ENCODE results near the gene KCNQ1. TPM values are rescaled to one million over a fixed set of nuclear protein-coding genes. Genes with fewer than 3 reads are reported as not detected.

Gene KCNQ1
- total and polyA plus RNA-seq, 8 donors, result 14.0 to 61.1 (median 46.7) TPM

- Histone ChIP-seq H3K9me3 (no peaks in the 10 kb centered on the region), H3K4me1 (no peaks in the 10 kb centered on the region), H3K27ac (no peak overlapping the region), H3K27me3 (no peaks in the 10 kb centered on the region), H3K4me3 (no peak overlapping the region), H3K36me3 (no peaks in the 10 kb centered on the region)
- ATAC-seq (no peak), FAIRE-seq (no peak), DNase-seq (no peak)
- TF ChIP-seq, protein P1, sequence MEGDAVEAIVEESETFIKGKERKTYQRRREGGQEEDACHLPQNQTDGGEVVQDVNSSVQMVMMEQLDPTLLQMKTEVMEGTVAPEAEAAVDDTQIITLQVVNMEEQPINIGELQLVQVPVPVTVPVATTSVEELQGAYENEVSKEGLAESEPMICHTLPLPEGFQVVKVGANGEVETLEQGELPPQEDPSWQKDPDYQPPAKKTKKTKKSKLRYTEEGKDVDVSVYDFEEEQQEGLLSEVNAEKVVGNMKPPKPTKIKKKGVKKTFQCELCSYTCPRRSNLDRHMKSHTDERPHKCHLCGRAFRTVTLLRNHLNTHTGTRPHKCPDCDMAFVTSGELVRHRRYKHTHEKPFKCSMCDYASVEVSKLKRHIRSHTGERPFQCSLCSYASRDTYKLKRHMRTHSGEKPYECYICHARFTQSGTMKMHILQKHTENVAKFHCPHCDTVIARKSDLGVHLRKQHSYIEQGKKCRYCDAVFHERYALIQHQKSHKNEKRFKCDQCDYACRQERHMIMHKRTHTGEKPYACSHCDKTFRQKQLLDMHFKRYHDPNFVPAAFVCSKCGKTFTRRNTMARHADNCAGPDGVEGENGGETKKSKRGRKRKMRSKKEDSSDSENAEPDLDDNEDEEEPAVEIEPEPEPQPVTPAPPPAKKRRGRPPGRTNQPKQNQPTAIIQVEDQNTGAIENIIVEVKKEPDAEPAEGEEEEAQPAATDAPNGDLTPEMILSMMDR (IDR thresholded peaks at IDR 0.05), result no peak
- intact Hi-C loops (cut with DNase I), result no loop called here
- 83 to 86% methylated on average over 7 of the region's 7 CpGs for WGBS, 2 donors
These were observed 134.1 kb downstream of the KCNQ1 start for GRCh38 chr11:2578929-2579270.

GRCh38 chr11:2579315-2580060 is 134.7 kb downstream of the KCNQ1 start:
- H3K4me3 ChIP-seq, result no peak overlapping the region
- TF ChIP-seq, protein P1 (IDR thresholded peaks at IDR 0.05), result no peak
- no peak for FAIRE-seq
- H3K27me3 ChIP-seq, result no peaks in the 10 kb centered on the region
- no peaks in the 10 kb centered on the region for H3K4me1 ChIP-seq
- intact Hi-C loops (cut with DNase I), result no loop called here
- 85 to 93% methylated on average over 17 of the region's 17 CpGs for WGBS, 2 donors
- no peaks in the 10 kb centered on the region for H3K9me3 ChIP-seq
- peak in 4 of 6 donors; percentile 8 to 61 (median 42) for DNase-seq
- H3K27ac ChIP-seq, result no peak overlapping the region
- no peak for ATAC-seq
- H3K36me3 ChIP-seq, result no peaks in the 10 kb centered on the region

DNA sequence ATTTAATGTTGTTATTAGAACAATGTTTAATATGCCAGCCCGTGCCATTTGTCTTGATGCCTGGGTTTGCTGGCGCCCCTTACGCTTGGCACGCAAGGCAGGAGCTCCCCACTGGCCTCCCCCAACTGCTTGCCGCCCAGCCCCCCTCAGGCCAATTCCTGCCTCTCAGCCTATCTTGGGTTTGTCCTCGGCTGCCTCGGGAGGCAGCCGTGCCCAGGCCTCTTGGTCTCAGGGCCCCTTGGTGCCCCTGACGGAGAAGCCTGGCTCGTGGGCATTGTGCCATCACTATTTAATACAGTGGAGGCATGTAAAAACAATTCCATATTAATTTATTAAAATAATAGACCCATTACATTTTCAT is 135.2 kb downstream of the KCNQ1 start:
- no peak for ATAC-seq
- 89 to 91% methylated on average over 10 of the region's 10 CpGs for WGBS, 2 donors
- no peak for FAIRE-seq
- Histone ChIP-seq H3K4me1 (no peaks in the 10 kb centered on the region), H3K9me3 (no peaks in the 10 kb centered on the region), H3K27me3 (no peaks in the 10 kb centered on the region), H3K4me3 (no peak overlapping the region), H3K36me3 (no peaks in the 10 kb centered on the region), H3K27ac (no peak overlapping the region)
- intact Hi-C loops (cut with DNase I), result no loop called here
- TF ChIP-seq, protein P1 (IDR thresholded peaks at IDR 0.05), result no peak
- DNase-seq, result peak in 2 of 6 donors; percentile 20

- Histone ChIP-seq H3K27ac (no peak overlapping the region), H3K9me3 (no peaks in the 10 kb centered on the region), H3K27me3 (no peaks in the 10 kb centered on the region), H3K36me3 (no peaks in the 10 kb centered on the region), H3K4me3 (no peak overlapping the region), H3K4me1 (no peaks in the 10 kb centered on the region)
- WGBS, 2 donors, result 91 to 96% methylated on average over 13 of the region's 13 CpGs
- FAIRE-seq, result no peak
- no peak for ATAC-seq
- DNase-seq, result peak in 5 of 6 donors; percentile 6 to 55 (median 14)
- intact Hi-C loops (cut with DNase I), result no loop called here
- TF ChIP-seq, protein P1 (IDR thresholded peaks at IDR 0.05), result no peak
These were observed 135.8 kb downstream of the KCNQ1 start for GRCh38 chr11:2580571-2581001.

GRCh38 chr11:2581151-2581930 is 136.5 kb downstream of the KCNQ1 start:
- Histone ChIP-seq H3K9me3 (no peaks in the 10 kb centered on the region), H3K36me3 (no peaks in the 10 kb centered on the region), H3K4me1 (no peaks in the 10 kb centered on the region), H3K4me3 (no peak overlapping the region), H3K27ac (no peak overlapping the region), H3K27me3 (no peaks in the 10 kb centered on the region)
- ATAC-seq (no peak), DNase-seq (peak in 3 of 6 donors; percentile 20 to 54 (median 53)), FAIRE-seq (no peak)
- WGBS, 2 donors, result 93 to 96% methylated on average over 21 to 22 of the region's 22 CpGs
- intact Hi-C loops (cut with DNase I), result no loop called here
- TF ChIP-seq, protein P1 (IDR thresholded peaks at IDR 0.05), result no peak
